Embryonic facial prominence (tissue), 1 donor: ENCODE data around the gene MLN.

Experiments used
- DNase-seq: peaks from one replicate; pipeline ENCODE4 v3.0.0-alpha.2; 2016; ENCODE audit errors: extremely low spot score

The MLN gene

DNA sequence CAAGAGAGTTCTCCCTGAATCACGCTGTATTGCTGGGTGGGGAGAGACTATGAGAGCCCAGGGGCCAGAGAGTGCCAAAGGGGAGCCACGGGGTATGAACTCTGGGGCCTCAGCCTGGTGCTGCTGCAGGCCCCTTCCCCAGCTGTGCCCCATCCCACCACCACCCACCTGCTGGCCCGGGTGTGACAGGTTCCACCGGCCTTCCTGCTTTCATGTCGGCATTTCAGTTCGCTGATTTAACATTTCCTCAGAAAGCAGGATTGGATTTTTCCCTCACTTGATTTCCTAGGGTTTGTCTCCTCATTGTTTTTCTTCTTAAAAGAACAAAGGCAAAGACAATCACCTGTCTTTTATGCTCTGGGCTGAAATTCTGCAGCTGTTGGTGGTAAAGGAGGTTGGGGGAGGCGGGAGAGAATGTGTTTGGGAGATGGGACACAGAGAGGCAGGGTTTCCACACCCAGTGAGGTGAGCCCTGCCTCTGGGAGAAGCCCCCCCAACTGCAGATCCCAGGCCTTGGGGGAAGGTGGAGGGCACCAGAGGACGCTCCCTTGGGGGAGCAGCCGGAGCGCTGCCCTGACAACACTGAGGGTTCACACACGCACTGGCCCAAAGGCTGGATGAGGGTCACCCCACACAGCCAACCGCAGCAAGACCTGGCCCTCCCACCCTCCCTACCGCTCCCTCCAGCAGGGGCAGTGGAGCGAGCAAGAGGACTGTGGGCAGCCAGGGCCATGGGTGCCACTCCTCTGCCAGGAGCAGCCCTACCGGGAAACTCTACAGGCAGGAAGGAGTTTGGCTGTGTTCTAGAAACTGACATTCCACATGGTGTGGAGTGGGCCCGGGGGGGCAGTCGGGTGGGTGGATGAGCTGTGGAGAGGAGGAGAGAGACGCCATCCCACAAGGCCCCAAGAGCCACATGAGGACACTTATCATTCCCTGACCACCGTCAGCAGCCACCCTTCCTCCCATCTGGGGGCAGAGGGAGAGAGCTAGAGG is 10.5 kb upstream of the MLN start:
- DNase-seq: no peak

DNA sequence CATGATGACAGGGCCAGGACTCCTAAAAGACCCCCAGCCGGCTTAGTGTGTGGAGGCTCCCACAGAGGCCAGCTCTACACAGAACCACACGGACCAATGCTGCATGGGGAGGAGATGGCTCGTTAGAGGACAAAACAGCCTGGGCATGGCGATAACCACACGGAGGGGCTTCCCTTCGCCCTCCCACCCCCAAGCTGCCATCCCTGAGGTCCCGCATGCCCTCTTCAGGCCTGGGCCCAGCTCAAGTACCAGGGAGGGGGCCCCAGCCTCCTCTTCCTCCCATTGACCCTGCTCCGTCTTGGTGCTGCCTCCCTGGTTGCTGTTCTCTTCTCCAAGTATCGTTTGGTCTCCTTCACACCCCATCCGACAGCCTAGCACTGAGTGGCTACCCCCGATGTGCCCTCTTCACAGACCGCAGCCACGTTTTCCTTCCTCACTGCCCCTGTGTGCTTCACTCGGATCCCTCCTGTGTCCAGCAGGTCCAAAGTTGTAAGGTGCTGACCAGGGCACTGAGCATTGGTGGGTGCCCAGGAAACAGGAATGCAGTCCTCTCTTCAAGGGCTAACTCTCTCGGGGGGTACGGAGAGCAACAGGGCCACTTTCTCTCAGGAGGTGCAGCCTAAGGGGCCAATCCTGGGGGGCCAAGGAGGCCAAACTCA is 9.6 kb upstream of the MLN start:
- no peak for DNase-seq

DNA sequence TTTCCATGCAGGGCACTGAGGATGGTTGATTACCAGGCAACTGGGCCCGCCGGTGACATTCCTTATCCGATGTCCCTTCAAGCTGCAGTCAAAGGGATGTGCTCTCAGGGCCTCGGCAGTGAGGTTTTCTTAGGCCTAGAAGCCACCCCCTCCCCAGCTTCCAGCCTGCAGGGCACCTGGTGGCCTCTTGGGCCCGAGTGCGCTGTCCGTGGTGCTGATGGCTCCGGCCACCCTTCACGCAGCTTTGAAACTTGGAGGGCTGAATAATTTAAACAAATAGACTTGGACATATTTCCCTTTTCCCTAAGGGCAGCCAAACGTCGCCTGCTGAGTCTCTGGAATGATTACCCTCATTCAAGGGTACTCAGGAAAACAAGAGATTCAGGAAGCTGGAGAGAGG is 8.9 kb upstream of the MLN start:
- DNase-seq: no peak

DNA sequence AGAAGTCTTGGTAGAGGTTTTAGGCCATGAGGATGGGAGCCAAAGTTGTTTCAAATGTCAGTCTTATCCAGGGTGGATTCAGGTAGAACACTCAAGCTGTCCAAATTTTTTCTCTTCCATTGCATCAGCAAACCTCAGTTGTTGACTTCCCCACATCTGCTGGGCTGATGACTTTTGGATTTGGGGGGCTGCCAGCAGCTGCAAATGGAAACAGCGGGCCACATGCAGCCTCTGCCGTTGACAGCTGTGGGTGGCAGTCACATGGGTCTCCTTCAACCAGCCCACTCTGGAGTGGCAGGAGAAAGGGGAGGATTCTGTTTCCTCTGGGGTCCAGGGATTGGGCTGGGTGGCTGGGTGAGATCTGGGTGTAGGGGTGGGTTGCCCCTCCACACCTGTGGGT is 5.8 kb upstream of the MLN start:
- no peak for DNase-seq

DNA sequence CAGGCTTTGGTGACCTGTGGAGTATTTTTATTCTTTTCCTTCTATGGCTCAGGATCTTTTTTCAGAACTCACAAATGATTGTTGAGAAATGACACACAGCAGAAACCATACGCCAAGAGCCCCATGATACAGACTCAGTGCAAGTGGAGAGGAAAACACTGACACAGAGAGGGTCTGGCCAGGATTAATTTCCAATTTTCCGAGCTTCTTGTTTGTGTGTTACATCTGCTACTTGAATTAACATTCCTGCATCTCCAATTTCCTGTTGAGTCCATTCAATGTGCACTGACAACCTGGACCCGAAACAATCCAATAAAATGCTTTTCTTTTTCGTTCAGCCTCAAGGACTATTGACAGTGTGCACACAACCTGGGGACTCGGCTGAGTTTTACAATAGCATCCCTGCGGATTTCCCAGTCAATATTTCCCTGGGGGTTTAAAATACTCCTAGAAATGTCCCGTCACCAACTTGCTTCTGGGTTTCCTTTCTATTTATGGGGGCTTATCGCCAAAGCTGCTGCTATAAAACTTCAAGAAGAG is 4.9 kb upstream of the MLN start:
- no peak for DNase-seq

DNA sequence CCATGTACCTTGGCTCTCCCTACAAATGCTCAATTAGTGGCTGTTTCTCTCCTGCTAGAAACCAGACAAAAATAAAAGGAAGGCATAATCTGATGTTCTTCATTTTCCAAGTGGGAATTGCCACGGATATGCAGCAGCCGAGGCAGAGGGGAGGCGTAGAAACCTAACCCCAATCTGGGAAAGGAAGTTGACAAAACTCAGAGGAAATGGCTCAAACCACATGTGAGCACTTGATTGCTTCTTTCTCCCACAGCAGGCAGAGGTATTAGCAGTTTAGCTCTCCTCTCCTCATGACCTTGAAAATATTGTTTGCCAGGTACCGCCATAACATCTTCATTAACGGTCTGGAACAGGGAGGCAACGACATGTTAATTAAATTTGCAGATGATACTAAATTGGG is 3.8 kb upstream of the MLN start:
- no peak for DNase-seq

DNA sequence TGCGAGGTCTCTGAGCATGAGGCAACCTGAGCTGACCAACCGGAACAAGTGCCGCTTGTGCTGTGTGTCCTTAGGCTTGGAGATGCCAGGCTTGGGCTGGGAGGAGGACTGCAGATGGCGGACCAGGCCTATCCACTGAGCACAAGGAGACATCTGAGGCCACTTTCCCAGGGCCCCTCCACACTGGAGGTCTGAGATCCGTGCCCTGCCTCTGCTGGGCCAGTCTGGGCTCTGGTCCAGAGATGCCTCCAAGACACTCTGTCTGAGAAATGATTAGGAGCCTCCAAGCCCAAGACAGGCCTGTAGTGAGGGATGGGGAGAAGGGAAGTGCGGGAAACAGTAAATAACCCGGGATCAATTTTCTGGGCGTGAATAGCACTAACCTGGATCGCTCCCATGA is 3.0 kb upstream of the MLN start:
- no peak for DNase-seq

DNA sequence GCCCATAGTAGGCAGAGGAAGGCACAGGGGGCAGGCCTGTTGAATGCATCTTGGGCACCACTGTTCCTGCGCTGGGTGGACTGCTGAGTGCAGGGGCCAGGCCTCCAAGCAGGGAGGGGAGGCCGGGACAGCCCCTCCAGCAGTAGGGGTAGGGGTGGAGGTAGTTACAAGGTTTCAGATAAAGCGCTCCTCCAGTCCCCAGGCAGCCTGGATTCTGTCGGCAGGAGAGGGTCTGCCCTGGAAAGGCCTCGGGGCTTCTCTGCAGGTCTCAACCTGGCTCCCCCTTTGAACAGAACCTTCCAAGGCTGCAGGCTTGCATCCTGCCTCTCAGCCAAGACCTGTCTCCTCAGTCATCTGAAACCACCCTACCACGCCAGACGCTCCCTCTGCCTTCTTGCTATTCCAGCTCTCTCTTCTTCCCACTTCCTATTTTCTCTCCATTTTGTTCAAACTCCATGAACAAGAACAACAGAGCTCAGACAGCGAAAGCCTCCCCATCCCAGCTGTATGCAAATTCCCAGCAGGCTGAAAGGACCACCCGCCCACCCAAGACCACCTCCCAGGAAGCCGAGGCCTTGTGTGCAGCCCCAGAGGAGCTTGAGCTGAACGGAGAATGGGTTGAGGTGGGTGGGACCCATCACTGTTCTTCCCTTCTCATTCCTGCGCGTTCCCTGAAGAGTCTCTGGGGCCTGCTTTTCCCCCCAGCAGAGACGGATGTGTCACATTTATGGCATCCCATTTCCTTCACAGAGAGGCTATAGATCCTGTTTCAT is 1.4 kb downstream of the MLN start:
- DNase-seq: no peak

DNA sequence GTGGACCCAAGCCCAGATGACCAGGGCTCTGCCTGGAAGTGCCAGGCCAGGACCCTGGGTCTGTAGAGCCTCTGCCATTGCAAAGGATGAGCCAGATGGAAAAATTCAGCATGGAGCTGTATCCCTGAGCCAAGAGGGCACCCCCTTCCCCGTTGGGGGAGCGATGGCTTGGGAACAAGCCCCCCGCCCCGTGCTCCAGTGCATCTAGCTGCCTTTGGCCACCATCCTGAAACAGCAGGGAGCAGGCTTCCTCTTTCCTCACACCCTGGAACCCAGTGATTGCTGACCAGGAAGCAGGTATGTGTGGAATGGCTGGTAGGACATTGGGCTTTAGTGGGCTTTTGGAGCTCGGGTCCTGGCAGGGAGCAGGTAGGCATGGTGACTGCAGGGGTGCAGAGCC is 2.2 kb downstream of the MLN start:
- DNase-seq: no peak

DNA sequence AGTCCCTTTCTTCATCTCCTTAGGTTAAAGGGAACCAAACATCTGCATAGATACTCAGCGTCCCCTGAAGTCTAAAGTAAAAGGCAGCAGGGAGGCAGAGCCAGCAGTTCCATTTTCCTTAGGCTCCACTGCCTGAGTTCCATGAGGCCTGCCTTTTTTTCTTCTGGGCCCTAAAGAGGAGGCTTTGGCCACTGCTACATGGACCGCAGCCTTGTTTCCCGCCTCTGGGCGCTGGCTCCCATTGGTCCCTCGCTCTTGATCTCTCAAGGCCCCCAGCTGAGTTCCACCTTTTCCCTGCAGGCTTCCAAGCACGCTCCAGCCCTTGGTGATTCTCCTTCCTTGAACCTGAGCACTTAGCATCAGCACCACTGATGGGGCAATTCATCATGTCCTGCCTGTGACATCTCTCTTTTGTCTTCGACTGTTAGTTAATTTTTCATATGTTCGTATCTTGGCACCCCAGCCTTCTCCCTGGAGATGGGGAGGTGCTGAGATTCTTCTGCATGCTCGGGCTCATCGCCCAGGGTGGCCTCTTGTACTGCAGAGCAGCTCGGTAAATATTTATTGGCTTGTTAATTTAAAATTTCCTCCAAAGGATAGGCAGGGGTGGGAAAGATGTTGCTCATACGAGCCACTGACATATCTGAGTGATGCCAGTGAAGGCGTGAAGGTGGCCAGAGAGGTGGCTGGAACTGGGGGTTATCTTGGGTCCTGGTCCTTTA is 3.4 kb downstream of the MLN start:
- no peak for DNase-seq

DNA sequence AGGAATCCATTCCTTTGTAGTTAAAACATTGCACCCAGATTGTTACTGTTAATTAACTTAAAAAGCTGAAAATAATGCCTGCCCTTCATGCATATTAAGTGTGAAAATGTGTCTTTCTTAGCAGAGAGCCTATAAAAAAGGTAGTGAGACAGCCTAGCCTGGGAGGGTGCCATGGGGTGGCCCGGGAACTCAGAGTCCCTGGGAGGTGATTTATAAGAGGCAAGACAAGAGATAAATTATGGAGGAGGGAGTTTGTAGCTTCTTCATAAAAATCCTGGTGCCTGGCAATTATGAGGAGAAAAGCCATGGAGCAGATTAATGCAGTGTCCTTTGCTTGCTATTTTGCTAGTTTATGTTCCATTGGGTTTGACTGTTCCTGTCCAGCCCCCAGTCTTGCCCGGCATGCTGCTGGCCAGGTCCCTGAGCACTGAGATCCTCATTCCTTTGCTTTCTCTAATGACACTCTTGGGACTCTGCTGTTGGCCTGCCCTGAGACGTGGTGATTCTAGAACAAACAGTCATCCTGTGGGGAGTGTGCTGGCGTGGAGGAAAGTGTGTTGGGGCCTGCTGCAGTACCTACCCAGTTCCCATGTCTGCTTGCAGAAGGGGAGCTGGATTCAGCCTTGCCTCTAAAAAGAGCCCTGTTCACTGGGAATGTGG is 4.2 kb downstream of the MLN start:
- no peak for DNase-seq

DNA sequence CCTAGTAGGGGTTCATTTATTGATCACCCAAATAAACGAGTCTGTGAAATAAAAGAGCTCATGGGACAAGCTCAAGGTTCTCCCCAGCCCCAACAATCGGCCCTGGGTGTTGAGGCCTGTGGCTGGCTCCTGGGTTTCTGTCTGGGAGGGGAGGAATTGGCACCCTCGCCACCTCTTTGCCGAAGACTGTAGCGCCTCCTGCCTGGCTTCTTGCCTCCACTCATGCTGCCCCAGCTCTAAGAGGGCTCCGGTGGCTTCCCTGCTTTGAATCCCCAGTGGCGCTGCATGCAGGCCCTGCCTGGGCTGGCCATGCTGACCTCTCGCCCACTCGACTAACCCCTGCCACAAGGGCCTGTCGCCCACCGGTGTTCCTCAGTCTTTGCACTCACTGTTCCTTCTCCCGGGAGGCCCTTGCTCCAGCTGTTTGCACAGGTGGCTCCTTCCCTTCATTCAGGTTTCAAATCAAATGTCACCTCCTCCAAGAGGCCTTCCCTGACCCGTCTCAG is 5.4 kb downstream of the MLN start:
- no peak for DNase-seq

DNA sequence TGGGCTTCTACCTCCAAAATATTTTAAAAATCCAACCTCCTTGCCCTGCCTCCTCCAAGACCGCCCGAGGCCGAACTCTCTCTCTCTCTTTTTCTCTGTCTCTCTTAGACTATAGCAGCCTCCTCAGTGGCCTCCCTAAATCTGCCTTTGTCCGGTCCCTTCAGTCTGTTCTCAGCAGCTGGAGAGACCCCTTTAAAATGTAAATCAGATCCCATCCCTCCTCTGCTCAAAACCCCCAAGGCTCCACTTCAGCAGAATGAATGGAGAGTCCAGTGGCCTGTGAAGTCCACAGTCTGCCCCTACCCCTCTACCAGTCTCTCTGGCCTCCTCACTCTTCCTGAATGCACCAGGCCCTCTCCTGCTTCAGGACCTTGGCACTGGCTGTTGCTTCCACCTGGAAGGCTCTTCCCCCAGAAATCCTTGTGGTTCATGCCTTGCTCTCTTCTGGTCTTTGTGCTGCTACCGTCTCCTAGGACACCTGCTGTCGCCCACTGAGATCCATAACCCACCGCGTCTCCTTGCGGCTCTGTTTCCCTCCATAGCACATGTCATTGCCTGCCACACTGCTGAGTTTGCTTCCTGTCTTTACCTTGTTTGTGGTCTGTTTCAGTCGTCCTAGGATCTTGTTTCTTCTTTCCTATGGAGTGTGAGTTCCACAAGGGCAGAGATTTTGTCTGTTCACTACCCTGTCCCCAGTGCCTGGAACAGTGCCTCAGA is 6.0 kb downstream of the MLN start:
- no peak for DNase-seq

DNA sequence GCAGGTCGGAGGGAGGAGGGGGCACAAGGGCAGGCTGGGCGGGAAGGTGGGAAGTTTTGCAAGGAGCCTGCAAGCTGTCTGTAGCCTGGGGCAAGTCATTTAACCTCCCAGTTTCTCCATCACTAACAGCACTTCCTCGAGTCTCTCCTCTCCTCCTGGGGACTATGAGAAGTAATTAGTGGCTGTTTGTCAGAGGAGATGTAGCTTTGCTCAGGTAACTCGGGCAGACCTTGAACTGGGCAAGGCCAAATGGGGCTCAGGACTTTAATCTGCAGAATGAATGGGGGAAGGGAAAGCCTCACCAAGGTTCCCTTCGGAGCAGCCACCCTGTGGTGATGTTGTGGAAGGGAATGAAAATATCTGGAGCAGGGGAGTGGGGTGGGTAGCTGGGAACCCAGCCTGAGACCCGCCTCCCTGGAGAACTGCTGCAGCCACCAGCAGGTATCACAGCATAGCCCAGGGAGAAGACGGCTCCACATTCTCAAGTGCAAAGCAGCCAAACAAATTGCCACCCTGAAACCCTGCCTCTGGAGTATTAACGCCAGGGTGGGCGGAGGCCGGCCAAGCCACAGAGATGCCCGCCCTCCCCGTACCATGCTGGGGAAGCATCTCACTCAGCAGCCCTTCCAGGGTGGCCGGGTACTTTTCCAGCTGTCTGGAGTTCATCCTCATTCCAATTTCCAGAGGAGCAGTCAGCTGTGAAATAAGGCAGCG is 8.7 kb downstream of the MLN start:
- DNase-seq: no peak

DNA sequence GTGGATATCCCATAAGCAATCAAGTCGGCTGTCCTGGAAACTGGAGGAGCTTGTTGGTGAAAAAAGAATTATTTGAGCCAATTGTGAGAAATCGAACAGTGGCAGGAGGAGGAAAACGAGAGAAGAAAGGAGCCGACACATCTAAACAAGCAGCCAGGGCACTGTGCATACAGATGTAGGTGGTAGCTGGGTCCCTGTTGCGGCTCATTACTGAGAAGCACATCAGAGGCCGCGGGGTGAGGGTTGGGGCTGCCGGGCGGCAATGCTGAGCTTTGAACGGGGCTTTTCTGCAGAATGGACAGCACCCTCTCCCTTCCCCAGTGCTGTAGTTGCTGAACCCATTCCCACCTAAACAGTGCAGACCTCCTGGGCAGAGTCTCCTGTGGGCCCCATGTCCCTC is 10.8 kb downstream of the MLN start:
- no peak for DNase-seq

DNA sequence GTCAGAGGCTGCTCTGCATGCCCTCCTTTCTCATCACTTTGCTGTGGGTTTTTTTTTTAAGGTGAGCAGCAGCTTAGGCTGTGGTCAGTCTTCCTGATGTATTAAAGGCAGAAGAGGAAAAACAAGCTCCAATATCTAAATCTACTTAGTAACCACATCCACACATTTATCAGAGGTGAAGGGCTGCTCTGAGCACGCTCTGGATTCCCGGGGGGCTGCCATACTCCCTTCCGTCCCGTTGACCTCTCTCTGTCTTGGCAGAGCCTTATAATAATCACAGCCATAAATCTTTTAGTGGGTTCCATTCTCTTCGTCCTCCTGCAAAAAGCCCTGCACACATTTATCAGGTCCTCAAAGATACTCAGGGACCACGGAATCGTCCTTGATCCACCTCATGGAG is 12.2 kb downstream of the MLN start:
- no peak for DNase-seq

DNA sequence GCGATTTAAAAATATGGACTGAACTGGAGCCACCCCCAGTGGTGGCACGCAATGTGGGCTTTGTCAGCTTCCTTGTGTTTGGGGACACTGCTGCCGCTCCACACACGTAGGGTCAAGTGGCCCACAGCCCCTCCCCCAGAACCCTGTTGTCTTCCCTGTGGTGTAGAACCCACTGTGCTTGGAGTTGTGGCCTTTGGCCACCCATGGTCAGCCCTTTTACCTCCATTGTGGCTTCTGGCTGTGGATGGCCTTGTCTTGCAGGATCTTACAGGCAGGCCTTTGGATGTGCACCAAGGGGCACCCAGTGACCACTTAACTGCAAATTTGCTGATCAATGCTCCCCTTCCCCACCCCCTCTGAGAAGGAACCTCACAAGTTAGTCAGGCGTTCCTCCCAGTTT is 12.9 kb downstream of the MLN start:
- no peak for DNase-seq

DNA sequence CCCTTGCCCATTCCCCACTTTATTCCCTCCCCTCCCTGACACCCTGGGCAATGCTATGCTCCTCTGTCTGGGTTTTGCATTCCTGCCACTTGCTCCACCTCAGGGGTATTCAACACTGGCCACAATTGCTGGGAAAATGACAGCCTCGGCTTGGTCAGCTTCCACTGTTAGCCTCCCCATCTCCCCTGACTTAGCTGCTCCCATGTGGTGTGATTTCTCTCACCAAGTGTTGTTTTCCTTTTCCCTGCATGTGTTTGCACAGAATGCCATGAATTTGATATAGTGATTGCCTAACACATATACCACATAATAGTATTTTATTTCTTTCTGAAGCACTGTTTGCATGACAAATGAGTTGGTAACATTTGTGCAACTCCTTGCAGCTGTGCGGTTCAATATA is 13.4 kb downstream of the MLN start:
- DNase-seq: no peak

DNA sequence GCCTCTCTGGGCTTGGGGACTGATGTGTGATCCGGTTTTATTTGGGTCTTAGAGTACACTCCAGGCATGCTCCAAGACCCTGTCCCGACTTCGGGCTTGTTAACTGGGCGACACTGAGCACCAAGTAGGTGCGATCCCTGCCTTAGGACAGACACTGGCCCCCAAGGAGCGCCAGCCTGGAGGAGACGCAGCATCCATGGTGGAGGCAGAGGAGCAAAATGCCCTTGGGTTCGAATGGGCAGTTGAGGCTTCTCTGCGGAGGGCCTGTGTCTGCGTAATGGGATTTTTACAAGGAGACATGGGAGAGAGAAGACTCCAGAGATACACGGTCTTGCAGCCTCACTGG is 14.3 kb downstream of the MLN start:
- no peak for DNase-seq
